Heart left ventricle (tissue), 16 donors: ENCODE measurements around the gene DOCK3. TPM values are rescaled to one million over a fixed set of nuclear protein-coding genes. Genes with fewer than 3 reads are reported as not detected.

ENCODE experiments used
- ATAC-seq, 4 donors: fragments of 200-7000 bp; cut with Tn5 transposase; one replicate each; pipeline ENCODE4 v1.9.1; 2020 to 2022; ENCODE audit warnings: moderate library complexity in 4 of 4, mild to moderate bottlenecking in 3 of 4, moderate number of reproducible peaks in 1 of 4
- DNase-seq, 5 donors: peaks; one replicate each; pipeline ENCODE4 v3.0.0-alpha.2; 2020
- H3K27ac ChIP-seq, 12 donors: fragments of 200-600 bp; sonication (generic) in 4 of 12; one replicate each; pipeline versions ENCODE4 v1.5.0 to v1.8.0; 2016 to 2022; ENCODE audit warnings: mild to moderate bottlenecking in 2 of 12
- H3K27me3 ChIP-seq, 9 donors: fragments of 200-600 bp; sonication (generic) in 2 of 9; one replicate each; pipeline versions ENCODE4 v1.5.1 to v1.8.0; 2016 to 2022; ENCODE audit warnings: mild to moderate bottlenecking in 3 of 9
- H3K36me3 ChIP-seq, 9 donors: fragments of 200-600 bp; sonication (generic) in 2 of 9; one replicate each; pipeline versions ENCODE4 v1.5.0 to v1.8.0; 2018 to 2022; ENCODE audit warnings: mild to moderate bottlenecking in 2 of 9
- H3K4me1 ChIP-seq, 12 donors: fragments of 200-600 bp; sonication (generic) in 4 of 12; one replicate each; pipeline versions ENCODE4 v1.5.0 to v1.8.0; 2016 to 2022; ENCODE audit warnings: mild to moderate bottlenecking in 3 of 12
- H3K4me3 ChIP-seq, 12 donors: fragments of 200-600 bp; sonication (generic) in 4 of 12; one replicate each; pipeline versions ENCODE4 v1.5.0 to v1.8.0; 2017 to 2022; ENCODE audit warnings: mild to moderate bottlenecking in 9 of 12, moderate library complexity in 4 of 12
- H3K9me3 ChIP-seq, 12 donors: fragments of 200-600 bp; sonication (generic) in 4 of 12; one replicate each; pipeline versions ENCODE4 v1.5.0 to v1.8.0; 2016 to 2022; ENCODE audit warnings: mild to moderate bottlenecking in 1 of 12
- CTCF ChIP-seq, 12 donors: fragments of 200-600 bp; sonication (generic) in 4 of 12; IDR thresholded peaks; one replicate each; pipeline versions ENCODE4 v1.5.0 to v1.8.0; 2018 to 2022; ENCODE audit warnings: antibody characterized with exemption in 12 of 12, mild to moderate bottlenecking in 5 of 12
- POLR2A ChIP-seq, 2 donors: fragments of 450-650 bp; IDR thresholded peaks; one replicate each; pipeline ENCODE4 v1.6.1; 2017; ENCODE audit warnings: antibody characterized with exemption in 2 of 2, mild to moderate bottlenecking in 2 of 2, moderate library complexity in 2 of 2
- WGBS, 4 donors: extraction: QIAGEN DNeasy Blood & Tissue Kit in 2 of 4; methylation state at CpG; one replicate each; pipeline versions ENCODE4 v1.1.5 to v1.1.7; 2013 to 2018; 5-methylcytosine and 5-hydroxymethylcytosine counted together
- intact Hi-C, 10 donors: fragments of 100-400 bp; cut with DNase I; formaldehyde crosslinking; loops; one replicate each; pipeline versions ENCODE4 v1.11.1 to v1.14.2; 2022
- polyA plus RNA-seq, 2 donors: library from polyadenylated mRNA; stranded (reverse); fragments of 200-250 nt; gene quantifications; one replicate each; pipeline ENCODE4 v1.2.3, GENCODE V29; 2013
- total RNA-seq, 9 donors: library from RNA; depleted of rRNA in 2 of 9; stranded (reverse); fragments of >200 nt in 2 of 9; fragmentation: NEBNext Ultra II Directional in 3 of 9; extraction: Animal tissue kit (Norgen Biotek cat#: 25700) in 3 of 9; gene quantifications; one replicate each; pipeline versions ENCODE4 v1.1.0 to v1.2.4, GENCODE V29; 2016 to 2023
- donor health status: ischemic (EF 13 %, LVEDD 7.1; RV severe dilation, severe dysfunction).
- donor health status: healthy with polysubstance abuse.
- donor health status: DM: no; HTN: yes; CAD: no.
- donor health status: DM: no; HTN: no; CAD: no.
- donor health status: ischemic (EF 25% LVEDD 6.9; RV normal size, moderate dysfunction).
- donor health status: ischemic (EF 25% LVEDD 5.7; RV mildly dilated, moderate dysfunction).
- donor health status: healthy.
- donor health status: DM: yes; HTN: yes; CAD: no.
- donor health status: ischemic (EF 35%, LVEDD 5.7; RV mildly dilated, moderate dysfunction).
- donor health status: nonischemic (EF 11% LVEDD 7.7; RV severe dilation, severe dysfunction).
- donor health status: DM: yes; HTN: yes; CAD: no.
- donor health status: PGD.
- donor health status: ischemic (EF 29% LVEDD 5.4; RV normal size, mild dysfunction).
- donor health status: nonischemic (EF 23%, LVEDD 6.1; RV moderate dilation, normal function).

The DOCK3 gene
- total and polyA plus RNA-seq, 11 donors: 2.0 to 6.7 (median 4.8) TPM

GRCh38 chr3:51382076-51382745 lies 707.5 kb downstream of the DOCK3 start:
- ATAC-seq (no peak), DNase-seq (no peak)
- 83 to 96% (median 94%) methylated on average over 4 of the region's 4 CpGs for WGBS, 4 donors
- no peaks in the 10 kb centered on the region for H3K27me3 ChIP-seq
- H3K27ac ChIP-seq: no peak overlapping the region
- no peak for TF ChIP-seq POLR2A (IDR thresholded peaks at IDR 0.05)
- no peak for TF ChIP-seq CTCF (IDR thresholded peaks at IDR 0.05)
- H3K4me1 ChIP-seq: peaks cover 11 to 30% (median 25%) of the 10 kb centered on the region in 12 donors
- no peak overlapping the region for H3K4me3 ChIP-seq
- intact Hi-C loops: loop anchor here in 7 of 10 donors (5.0 to 10.0 kb wide), 7 partner anchors 293 to 1037 kb away; partner anchors contain the start of genes CYB561D2 (in 1 of the 7), DOCK3 (in 1 of the 7), NPRL2 (in 1 of the 7) and RASSF1 (in 1 of the 7)
- no peaks in the 10 kb centered on the region for H3K9me3 ChIP-seq
- H3K36me3 ChIP-seq: peaks cover 0 to 7% (median under 1%) of the 10 kb centered on the region in 9 donors

- 89 to 96% (median 93%) methylated on average over 3 of the region's 3 CpGs for WGBS, 4 donors
- intact Hi-C loops: loop anchor here in 7 of 10 donors (5.0 to 10.0 kb wide), 7 partner anchors 292 to 1038 kb away; partner anchors contain the start of genes CYB561D2 (in 1 of the 7), DOCK3 (in 1 of the 7), NPRL2 (in 1 of the 7) and RASSF1 (in 1 of the 7)
- no peak for DNase-seq
These were observed 708.3 kb downstream of the DOCK3 start for GRCh38 chr3:51382947-51383578.

GRCh38 chr3:51384055-51384725 lies 709.5 kb downstream of the DOCK3 start:
- DNase-seq: peak in 2 of 5 donors; percentile 45 to 68
- intact Hi-C loops: loop anchor here in 7 of 10 donors (5.0 to 10.0 kb wide), 7 partner anchors 291 to 1039 kb away; partner anchors contain the start of genes CYB561D2 (in 1 of the 7), DOCK3 (in 1 of the 7), NPRL2 (in 1 of the 7) and RASSF1 (in 1 of the 7)

More at GRCh38 chr3:51382947-51383578, 708.3 kb downstream of the DOCK3 start:
- no peak overlapping the region for H3K4me3 ChIP-seq
- peaks cover 12 to 38% (median 30%) of the 10 kb centered on the region in 12 donors for H3K4me1 ChIP-seq
- H3K9me3 ChIP-seq: no peaks in the 10 kb centered on the region
- H3K27ac ChIP-seq: no peak overlapping the region
- ATAC-seq: no peak
- H3K36me3 ChIP-seq: peaks cover 0 to 14% (median 9%) of the 10 kb centered on the region in 9 donors
- H3K27me3 ChIP-seq: no peaks in the 10 kb centered on the region
- TF ChIP-seq CTCF (IDR thresholded peaks at IDR 0.05) (no peak), POLR2A (IDR thresholded peaks at IDR 0.05) (no peak)

More at GRCh38 chr3:51384055-51384725, 709.5 kb downstream of the DOCK3 start:
- Histone ChIP-seq H3K4me3 (peak overlapping the region; percentile 64 to 97 (median 81)), H3K36me3 (peaks cover 0 to 26% (median 20%) of the 10 kb centered on the region in 9 donors), H3K9me3 (no peaks in the 10 kb centered on the region), H3K4me1 (peaks cover 12 to 46% (median 32%) of the 10 kb centered on the region in 12 donors), H3K27ac (peak overlapping the region; percentile 84 to 97 (median 94)), H3K27me3 (no peaks in the 10 kb centered on the region)
- ATAC-seq: peak; percentile 18 to 47 (median 30)
- TF ChIP-seq CTCF (IDR thresholded peaks at IDR 0.05): no peak
- 0 to 2% (median 1%) methylated on average over 14 to 29 of the region's 29 CpGs for WGBS, 4 donors
